HG03521 (cell line): ENCODE measurements around the gene CUBN.

Experiments used
- ATAC-seq: cut with Tn5 transposase; IDR thresholded peaks from one replicate; pipeline ENCODE4 v1.9.1; 2021; ENCODE audit warnings: mild to moderate bottlenecking, moderate library complexity; ENCODE audit not compliant: unreplicated experiment

CUBN gene

DNA sequence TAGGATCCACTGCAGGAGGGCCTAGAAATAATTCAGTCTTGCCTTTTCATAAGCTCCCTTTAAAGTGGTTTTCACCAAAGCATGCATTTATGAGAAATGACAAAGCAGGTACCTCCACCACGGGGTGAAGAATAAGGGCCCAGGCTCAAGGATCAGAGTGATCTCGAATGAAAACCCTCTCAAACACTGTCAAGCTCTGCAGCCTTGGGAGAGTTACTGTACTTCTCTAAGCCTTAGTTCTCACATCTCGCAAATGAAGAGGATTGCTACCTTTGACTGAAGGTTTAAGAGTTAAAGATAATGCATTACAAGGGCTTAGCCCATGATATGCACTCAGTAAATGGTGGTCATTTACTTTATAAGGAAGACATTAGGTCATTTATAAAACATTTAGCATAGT is 81.7 kb downstream of the CUBN start:
- no peak for ATAC-seq

DNA sequence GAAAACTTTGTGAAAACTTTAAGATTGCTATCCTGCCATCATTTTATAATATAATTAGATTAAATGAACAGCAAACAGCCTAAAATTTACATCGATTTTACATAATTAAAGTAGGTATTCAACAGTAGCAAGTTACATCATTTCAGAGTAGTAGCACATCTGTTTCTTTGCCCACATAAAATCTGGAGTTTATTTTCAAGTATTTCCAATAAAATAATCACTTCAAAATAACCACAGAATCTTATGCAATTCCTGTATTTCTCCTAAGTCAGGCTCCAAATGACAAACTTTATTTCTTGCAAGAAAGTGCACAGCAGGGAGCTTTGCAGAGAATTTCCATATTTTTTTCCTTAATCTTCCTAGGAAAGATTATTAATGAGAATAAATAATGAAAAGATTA is 82.6 kb downstream of the CUBN start:
- no peak for ATAC-seq

GRCh38 chr10:17043586-17043985 is 86.0 kb downstream of the CUBN start:
- ATAC-seq, result no peak

DNA sequence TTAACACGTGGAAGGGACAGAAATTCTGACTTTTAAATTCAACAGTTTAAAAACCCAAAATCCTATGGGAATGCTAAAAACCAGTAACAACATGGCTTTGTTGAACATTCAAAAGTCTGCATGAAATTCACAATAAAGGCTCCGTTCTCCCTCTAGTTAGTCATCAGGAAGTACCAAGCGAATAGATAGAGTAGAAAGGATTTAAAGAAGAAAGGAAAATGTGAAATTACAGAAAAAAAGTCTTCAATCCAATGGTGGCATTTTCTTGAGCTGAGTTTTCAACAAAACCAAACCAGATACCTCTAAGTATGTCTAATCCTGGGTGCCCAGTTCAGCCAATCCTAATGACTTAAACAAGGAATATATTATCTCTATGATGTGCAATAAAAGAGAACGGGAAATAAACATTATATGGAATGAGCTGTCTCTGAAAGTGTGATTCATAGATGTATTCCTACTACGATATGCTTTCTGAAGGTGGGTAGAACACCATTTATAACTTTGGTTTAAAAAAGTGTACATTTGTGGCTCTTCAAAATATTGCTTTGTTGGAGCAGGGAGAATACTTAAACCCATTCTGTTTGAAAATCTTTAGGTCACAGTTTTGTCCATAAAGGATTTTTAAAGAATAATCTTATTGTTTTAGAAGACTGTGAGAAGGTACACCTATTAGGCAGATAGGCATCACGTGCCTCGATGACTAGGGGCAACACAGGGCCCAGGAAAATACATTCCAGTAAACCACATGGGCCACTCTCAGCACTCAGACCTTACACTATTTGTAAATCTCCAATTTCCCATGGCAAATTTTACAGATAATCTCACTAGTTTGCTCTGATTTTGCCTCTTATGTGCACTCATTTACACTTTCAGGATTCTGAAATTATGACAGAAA is 87.7 kb downstream of the CUBN start:
- no peak for ATAC-seq

DNA sequence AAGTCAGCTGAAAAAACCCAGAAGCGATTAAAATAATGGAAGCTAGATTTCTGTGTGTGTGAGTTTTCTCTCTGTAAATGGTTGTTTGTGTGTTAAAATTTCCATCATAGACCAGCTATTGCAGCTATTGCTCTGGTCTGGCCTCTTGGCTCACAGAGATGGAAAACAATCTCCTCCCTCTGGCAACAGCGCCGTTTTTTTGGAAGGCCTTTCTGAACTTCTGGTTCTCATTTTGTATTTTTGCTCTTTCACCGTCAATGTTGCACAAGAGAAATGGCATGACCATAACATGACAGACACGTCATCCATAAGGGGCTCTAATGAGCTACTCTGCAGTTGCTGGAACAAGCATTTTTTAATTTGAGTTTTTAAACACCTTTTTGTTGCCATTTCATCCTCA is 91.0 kb downstream of the CUBN start:
- ATAC-seq, result no peak

- ATAC-seq, result no peak
Measured at GRCh38 chr10:17037910-17038309, 91.7 kb downstream of the CUBN start.

- no peak for ATAC-seq
Measured at GRCh38 chr10:17035446-17035845, 94.2 kb downstream of the CUBN start.

DNA sequence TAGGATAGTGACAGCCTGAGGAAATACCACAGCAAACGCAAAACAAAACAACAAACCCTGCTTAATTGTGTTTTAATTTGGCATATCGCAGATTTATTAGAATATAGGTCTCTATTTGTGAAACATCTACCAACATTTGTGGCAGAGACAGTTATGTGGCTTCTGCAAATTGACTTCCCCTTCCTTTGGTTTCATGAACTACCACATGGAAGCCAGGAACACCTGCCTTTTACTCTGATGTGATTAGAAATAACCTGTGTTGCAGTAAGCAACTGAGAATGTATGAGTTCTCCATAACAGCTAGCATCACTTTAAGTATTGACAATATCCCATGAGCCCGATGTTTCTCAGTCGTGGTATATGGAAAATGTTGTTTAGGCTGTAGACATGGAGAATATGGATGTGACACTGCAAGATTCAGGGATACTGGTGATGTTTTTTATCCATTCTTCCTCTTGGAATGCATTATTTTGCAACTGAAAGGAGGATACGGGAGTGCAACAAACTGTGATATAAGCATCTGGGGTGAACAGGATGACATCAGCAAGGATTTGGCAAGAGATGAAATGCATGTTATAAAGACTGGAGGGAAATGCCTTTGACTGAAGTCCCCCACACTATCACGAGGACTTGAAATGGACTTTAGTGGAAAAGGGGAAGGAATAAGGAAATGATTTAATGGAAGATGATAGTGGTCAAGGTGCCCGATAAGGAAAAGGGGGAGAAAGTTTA is 95.9 kb downstream of the CUBN start:
- no peak for ATAC-seq

DNA sequence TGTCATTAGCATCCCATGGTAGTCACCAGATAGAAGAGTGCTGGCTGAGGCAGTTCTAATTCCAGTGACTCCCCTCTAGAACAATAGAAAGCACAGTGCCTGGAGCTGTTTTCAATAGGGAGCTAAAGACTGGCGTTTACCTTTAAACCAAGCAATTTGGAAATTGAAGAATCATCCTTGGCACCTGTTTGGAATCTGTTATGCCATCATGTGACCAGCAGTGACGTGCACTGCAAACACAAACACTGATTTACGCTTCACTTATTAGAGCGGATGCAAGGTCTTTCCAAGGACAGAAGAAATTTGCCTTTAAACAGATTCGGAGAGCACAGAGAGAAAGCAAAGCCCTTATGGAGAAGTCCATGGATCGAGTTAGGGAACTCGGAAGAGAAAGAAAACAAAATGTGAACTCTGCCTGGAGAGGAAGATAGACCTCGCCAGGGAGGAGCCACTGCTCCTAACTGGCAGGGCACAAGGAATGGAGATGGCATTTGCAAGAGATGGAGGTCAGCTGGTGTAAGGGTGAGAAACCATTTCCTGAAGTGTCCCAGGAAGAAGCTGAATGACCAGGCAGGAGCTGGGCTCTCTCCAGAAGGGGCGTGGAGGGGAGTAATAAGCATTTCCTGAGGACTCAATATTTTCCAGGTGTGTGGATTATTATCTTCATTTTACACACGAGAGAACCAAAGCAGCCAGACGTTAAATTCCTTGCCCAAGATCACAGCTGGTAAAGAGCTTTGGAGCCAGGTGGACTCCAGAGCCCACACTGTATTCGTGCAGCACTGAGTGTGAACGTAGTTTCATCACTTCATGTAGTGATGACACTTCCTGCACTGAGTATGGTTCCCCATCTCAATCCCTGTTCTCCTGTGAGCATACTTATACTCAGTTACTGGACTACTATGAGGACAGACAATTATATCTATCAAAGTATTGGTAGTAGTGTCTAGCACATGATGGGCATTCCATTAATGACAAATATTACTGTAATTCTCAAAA is 97.7 kb downstream of the CUBN start:
- no peak for ATAC-seq

DNA sequence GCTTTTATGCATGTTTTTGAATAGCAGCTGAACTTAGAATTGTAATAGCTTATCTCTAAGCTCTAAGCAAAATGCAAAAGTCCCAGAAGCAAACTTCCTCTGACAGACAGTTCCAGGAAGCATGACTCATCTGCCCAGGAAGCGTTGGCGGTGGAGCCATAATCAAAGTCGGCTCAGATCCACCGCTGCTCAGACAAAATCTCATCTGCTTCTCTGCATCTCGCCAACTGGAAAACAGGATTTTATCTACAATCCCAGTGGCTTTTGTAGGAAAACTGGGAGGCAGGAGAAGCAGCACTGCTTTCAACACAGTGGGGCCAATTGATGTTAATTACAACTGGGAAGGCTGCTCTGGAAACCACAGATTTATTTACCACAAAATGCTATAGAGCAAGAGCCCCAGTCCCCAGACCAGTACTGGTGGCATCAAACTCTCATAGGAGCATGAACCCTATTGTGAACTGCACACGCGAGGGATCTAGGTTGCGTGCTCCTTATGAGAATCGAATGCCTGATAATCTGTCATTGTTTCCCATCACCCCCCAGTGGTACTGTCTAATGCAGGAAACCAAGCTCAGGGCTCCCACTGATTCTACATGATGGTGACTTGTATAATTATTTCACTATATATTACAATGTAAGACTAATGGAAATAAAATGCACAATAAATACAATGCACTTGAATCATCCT is 99.9 kb downstream of the CUBN start:
- ATAC-seq, result no peak

DNA sequence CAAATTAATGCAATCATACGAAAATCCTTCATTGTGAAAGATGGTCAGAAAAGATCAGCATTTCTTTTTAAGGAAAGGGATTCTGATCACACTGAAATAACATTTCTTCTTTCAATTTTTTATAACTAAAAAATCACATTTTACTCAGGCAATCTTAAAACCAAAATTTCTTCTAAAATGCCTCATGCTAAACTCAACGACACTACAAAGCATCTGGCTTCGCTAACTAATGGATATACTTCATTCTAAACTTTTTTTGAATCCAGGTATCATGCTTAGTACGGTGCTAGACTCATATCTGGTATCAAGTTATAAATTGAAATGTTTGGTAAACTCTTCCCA is 100.4 kb downstream of the CUBN start:
- no peak for ATAC-seq

GRCh38 chr10:17028798-17029197 is 100.8 kb downstream of the CUBN start:
- ATAC-seq, result no peak

GRCh38 chr10:17026686-17027485 is 102.7 kb downstream of the CUBN start:
- ATAC-seq, result peak; percentile 46

- ATAC-seq, result no peak
Measured at GRCh38 chr10:17025444-17026295, 103.9 kb downstream of the CUBN start.

GRCh38 chr10:17024461-17024860 is 105.2 kb downstream of the CUBN start:
- no peak for ATAC-seq

DNA sequence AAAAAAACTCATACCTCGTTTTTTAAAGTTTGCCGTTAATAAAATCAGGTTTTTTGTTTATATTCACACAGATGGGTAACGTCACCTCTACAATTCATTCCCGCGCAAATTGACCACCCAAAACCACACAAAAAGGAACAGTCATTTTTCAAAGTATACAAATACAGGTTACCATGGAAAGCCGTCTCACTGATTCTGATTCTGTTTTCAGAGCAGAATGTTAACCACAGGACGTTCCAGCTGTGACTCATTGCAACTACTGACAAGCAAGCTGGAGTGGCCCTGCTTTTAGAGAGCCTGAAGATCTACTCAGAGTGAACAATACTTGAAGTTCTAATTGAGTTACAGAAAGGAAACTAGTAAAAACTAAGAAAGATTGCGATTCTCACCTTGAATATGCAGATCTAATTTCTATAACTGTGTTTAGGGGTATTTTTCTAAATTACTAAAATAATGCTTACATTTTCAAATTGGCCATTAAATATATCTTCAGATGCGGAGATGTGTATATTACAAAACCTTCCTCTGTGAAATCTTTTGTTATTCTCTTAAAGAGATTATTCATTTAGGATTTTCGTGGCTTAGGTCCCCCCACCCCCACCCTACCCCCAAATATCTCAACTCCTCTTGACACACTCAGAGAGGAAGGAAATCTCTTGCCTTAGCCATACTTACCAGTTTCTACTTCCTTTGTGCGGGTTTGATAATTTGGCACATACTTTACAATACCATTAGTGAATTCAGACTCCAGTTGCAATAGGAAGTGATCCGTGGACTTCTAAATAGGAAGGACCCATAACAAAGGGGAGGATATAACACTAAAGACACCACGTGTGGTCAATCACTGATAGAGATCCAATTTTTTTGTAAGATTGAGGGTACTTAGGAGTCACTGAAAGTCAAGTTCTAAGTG is 106.0 kb downstream of the CUBN start:
- ATAC-seq, result peak; percentile 89

- no peak for ATAC-seq
Measured at GRCh38 chr10:17022896-17023295, 106.7 kb downstream of the CUBN start.

- no peak for ATAC-seq
Measured at GRCh38 chr10:17022466-17022825, 107.2 kb downstream of the CUBN start.
